Suprapubic skin (tissue), 4 donors: ENCODE measurements around the gene TMEM156.

Source experiments
- EP300 ChIP-seq: sonication (generic); formaldehyde crosslinking; IDR thresholded peaks from one replicate; pipeline ENCODE4 v1.6.1; 2017; ENCODE audit warnings: antibody characterized with exemption
- POLR2AphosphoS5 ChIP-seq, 3 donors: sonication (generic); formaldehyde crosslinking; IDR thresholded peaks; one replicate each; pipeline ENCODE4 v1.6.1; 2017; ENCODE audit warnings: antibody characterized with exemption in 3 of 3
- TF ChIP-seq, protein P1 (sequence below), 2 donors: fragments of 200-600 bp in 1 of 2; fragments of 450-650 bp in 1 of 2; sonication (generic) in 1 of 2; IDR thresholded peaks; one replicate each; pipeline ENCODE4 v1.5.1; 2016 to 2019; ENCODE audit warnings: antibody characterized with exemption in 2 of 2, mild to moderate bottlenecking in 1 of 2, moderate library complexity in 1 of 2

GRCh38 chr4:39063430-39063829 lies 31.2 kb upstream of the TMEM156 start:
- TF ChIP-seq, protein P1, sequence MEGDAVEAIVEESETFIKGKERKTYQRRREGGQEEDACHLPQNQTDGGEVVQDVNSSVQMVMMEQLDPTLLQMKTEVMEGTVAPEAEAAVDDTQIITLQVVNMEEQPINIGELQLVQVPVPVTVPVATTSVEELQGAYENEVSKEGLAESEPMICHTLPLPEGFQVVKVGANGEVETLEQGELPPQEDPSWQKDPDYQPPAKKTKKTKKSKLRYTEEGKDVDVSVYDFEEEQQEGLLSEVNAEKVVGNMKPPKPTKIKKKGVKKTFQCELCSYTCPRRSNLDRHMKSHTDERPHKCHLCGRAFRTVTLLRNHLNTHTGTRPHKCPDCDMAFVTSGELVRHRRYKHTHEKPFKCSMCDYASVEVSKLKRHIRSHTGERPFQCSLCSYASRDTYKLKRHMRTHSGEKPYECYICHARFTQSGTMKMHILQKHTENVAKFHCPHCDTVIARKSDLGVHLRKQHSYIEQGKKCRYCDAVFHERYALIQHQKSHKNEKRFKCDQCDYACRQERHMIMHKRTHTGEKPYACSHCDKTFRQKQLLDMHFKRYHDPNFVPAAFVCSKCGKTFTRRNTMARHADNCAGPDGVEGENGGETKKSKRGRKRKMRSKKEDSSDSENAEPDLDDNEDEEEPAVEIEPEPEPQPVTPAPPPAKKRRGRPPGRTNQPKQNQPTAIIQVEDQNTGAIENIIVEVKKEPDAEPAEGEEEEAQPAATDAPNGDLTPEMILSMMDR (IDR thresholded peaks at IDR 0.05), result no peak
- TF ChIP-seq EP300 (no peak), POLR2AphosphoS5 (IDR thresholded peaks at IDR 0.05) (no peak)
